Kidney tubule cell (primary cell): Measurements from ENCODE around the gene CDH12.
"Not testable (repeated sequence)": the region's sequence is repeated elsewhere in the genome, so short reads cannot be mapped to it uniquely, and the experiment has no call there.

Experiments
- DNase-seq: peaks from one replicate; pipeline ENCODE4 v3.0.0-alpha.2; 2018; ENCODE audit warnings: low spot score

Gene CDH12

DNA sequence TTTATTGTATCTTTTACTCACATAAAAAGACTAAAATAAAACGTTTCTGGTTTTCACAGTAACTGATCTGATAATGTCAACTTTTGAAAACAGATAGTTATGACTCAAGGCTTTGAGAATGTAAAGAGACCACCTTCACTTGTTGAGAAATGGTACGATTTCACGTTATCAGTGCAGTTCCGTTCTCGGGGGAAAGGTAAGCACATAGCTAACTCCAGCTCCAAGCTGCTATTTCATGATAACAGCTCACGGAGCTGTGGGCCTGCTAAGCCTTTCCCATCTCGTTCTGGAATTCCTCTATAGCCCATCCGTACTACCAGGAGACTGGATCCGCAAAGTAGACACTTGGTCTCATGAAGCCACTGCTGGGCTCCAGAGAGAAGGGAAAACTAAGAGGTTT lies 701.3 kb downstream of the CDH12 start:
- not testable (repeated sequence) for DNase-seq

DNA sequence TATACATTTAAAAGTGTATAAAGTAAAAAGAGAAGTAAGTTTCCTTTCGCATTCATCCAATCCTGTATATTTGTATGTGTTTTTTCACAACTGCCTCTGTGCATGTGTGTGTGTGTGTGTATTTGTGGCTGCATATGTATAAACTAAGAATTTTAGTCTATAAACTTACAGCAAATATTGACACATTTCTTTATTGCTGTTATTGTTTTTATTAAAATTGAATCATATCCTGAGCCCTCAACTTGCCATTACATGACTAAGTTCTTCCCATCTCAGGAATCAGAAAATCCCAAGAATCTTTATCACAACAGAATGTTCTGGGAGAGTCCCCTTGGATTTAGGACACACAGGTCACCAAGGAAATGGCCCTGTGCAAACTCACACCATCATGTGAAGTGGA lies 712.7 kb downstream of the CDH12 start:
- DNase-seq = not testable (repeated sequence)

DNA sequence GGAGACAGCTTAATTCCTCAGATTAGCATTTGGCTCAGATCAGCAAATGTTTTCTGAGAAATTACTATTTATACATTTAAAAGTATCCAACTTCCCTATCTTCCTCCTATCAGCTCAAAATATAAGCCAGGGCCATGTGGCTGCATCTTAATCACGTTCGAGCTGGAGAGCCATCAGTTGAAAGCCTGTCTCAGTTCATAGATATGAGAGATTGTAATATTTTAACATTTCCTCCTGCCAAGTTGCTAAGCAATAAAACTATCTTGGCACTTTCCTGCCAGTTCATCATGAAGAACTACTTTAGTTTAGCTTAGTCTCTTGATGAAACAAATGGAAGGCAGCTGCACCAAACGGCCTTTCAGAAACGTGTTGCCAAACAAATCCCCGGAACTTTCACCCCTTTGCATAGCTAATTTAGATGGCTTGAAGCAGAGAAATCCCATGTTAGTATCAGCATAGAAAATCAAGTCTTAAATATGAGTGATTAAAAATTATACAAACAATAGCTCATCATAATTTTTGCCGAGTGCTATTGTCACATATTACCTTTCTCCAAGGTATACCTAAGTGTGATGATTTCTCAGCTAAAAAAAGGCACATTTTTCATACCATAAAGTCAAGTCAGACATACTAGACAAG lies 713.4 kb downstream of the CDH12 start:
- DNase-seq = not testable (repeated sequence)

DNA sequence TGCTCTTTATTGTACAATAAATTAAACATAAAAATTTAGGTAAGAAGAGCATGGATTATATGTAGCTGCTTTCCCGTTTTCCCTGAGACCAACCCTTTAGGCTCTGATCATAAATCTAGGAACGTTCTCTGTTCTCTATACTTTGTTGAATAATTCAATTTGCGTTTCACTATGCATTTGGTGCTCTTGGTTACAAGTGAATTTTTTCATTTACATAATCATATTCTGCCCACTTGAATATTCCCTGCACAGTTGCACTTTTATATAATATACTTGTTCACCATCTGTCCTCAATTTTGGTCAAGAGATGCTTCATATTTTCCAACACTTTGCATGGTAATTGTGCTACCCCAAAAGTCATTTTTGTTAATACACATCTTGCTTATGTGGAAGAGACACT lies 741.8 kb downstream of the CDH12 start:
- DNase-seq = no peak

DNA sequence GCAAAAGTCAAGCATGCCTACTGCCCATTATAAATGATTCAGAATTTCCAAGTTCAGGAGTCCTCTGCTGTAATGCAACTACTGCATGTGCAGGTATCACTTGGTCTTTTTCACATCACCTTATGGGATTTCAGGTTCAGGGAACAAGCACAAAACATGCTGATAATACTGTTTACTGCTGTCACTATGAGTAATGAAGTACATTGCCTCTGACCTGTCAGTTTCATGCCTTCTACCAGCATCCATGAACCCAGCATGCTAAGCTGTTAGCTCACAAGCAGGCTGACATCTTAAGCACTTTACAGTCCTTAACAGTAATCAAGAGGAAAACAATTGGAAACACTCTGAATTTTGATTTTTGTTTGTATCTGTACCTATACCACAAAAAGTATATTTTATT lies 743.8 kb downstream of the CDH12 start:
- no peak for DNase-seq

DNA sequence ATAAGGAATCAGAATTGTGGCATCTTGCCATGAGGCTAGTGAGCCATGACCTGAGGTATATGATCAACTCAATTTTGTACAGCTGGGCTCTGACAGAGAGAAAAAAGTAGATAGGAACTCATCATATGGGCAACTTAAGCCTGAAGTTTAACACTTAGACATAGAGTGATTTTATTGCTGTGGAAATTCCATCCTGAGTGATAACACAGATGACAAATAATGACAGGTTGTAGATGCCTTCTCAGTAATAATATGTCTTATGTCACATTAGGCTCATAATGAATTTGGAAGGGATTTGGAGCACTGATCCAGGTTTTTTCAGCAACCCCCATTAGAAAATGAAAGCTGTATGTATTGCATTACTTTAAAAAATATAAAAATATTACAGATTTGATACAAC lies 744.6 kb downstream of the CDH12 start:
- DNase-seq = no peak

DNA sequence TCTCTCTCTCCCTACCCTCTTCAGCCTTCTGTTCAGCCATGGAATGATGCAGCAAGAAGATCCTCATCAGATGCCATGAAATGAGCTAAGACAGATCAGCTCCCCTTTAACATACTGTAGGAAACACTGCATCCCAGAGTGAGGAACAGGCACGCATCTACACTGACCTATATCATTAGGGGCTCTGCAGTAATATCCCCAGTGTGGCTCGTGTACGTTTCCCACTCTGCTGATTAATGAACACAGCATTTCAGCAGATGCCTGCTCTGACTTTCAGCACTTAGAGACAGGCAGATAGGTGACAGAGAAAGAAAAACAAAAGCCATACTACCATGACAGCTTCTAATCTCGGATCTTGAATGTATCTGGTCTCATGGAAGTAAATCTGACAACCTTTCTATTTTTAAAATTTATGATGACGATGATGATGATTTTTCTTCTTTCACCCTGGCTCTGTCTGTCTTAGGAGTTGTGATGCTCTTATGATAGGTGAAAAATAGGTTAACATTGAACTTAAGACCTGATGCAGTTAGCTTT lies 750.3 kb downstream of the CDH12 start:
- DNase-seq = no peak

DNA sequence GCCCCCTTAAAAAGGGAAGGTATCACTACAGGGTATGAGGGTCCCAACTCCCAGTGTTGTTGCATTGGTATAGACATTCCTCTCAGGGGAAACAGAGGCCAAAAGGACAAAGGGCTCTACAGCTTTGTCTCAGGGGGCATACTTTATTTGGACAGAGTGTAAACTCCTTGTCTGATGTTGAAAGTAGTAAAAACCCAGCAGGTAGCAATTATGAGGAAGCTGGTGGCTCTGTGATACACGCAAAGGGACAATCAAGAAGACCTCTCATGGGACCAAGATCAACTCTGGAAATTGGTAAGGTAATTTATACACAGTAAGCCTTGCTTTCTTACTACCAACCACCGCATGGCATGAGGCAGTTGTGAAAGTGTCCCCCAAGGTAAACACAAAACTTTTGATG lies 764.6 kb downstream of the CDH12 start:
- no peak for DNase-seq

DNA sequence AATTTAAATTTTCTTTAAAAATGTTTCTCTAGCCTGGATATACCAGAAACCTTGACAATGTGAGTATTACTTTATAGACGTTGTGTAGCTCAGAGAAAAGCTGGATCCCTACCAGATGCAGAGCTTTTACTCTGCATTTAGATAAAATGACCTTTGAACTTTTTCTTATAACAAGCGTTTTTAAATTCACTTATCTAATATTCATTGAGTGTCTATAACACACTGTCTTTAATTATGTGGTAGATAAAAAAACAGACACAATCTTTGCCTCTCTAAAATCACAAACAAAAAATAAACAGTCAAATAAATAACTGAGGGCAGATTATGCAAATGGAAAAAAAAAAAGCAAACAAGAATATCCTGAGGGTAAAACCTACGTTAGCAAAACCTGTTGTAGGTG lies 773.6 kb downstream of the CDH12 start:
- DNase-seq = no peak

DNA sequence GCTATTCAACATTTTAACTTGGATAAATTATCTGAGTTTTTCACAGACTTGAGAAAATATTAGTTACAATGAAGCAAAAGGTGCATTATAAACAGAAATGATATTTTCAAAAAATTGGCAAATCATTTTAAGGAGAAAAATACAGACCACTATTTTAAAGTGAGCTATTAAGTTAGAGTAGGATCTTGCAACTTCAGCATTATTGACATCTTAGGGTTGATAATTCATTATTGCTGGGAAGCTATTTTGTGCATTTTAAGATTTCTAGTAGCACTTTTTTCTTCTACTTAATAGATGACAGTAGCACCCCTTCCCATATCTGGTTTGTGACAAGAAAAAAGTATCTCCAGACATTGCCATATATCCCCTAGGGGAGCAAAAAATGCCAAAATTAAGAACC lies 774.1 kb downstream of the CDH12 start:
- DNase-seq = no peak

DNA sequence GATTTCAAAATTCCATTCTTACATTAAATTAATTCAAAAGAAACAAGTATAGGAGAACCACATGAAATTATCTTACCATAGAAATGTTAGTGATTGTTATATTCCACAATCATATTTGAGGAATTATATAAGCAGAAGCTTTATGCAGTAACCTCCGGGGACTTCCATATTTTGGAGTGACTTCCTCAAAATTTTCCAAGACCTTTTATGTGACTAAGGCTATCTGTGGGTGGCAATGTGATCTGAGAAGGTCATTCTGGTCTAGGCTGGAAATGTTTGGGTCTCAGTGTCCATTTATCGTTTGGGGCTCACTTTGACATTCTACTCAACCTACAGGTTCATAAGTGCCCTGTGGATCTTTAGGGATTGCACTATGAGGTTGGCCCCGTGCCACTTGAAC lies 776.6 kb downstream of the CDH12 start:
- DNase-seq = no peak

DNA sequence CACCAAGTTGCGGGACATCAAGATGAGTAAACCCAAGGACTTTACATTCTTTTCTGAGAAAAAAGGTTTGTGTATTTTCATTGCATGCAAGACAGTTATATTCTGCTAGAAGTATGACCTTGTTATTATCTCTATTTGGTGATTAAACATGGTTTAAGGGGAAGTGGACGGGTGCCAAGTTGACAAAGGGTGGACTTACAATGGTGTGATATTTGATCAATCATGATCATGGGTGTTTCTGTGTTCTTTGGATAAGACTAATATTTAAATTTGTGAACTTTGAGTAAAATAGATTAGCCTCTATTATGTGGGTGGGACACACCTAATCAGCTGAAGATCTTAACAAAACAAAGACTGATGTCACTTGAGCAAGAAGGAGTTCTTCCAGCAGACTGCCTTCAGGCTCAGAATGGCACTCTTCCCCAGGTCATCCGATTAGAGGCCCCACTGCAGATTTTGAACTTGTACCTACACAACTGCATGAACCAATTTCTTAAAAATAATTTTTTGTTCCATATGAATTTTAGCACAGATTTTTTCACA lies 782.9 kb downstream of the CDH12 start:
- no peak for DNase-seq

DNA sequence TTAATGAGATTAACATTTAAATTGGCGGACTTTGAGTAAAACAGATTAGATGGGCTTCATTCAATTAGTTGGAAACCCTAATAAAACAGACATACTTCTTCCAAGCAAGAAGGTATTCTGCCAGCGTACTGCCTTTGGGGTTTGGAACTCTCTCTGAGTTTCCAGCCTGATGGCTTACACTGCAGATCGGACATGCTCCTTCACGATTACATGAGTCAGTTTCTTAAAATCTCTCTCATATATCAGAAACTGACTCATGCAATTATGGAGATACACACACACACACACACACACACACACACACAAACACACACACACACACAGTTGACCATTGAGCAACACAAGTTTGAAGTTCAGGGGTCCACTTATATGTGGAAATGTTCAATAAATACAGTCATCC lies 789.4 kb downstream of the CDH12 start:
- no peak for DNase-seq

DNA sequence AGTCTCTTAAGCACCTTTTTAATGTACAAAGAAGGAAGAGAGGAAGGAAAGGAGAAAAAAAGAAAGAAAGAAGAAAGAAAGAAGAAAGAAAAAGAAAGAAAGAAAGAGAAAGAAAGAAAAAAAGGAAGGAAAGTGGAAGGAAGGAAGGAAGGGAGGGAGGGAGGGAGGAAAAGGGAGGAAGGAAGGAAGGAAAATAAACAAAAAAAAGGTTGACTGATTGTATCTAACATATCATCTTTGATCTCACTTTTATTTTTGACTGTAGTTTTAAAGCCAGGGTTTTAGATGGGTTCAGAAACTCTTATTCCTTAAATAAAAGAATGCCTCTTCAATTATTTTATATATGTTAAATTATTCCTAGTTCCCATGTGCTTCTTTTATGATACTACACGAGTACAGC lies 794.5 kb downstream of the CDH12 start:
- no peak for DNase-seq

DNA sequence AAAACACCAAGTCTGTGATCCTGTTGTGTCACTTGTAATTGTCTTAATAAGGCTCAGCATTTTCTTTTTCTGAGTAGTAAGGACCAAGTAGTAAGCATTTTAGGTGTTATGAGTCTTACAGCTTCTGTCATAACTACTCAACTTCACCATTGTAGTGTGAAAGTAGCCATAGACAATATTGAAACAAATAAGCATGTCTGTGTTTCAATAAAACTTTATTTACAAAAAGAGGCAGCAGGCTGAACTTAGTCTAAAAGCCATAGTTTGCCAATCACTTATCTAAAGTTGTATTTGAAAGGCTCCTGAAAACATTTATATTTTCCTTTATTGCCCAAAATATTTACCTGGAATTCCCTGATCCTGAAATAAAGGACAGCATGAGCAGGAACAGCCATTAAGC lies 796.1 kb downstream of the CDH12 start:
- no peak for DNase-seq

DNA sequence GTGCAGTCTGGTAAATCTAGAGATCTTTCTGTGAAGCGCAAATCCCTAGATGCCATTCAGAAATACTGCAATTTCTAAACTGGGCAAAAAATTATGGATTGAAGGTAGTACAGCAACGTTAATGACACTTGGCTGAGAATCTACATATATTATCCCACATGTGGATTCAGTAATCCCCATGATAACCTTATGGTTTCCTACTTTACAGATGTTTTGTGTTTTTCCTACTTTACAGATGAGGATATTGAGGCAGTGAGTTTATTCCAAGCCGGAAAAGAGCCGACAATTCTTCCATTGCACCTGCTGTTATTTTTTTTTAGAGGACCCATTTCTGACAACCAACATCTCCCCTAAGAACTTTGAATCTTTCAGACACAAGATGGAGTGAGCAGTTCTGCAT lies 796.5 kb downstream of the CDH12 start:
- no peak for DNase-seq

DNA sequence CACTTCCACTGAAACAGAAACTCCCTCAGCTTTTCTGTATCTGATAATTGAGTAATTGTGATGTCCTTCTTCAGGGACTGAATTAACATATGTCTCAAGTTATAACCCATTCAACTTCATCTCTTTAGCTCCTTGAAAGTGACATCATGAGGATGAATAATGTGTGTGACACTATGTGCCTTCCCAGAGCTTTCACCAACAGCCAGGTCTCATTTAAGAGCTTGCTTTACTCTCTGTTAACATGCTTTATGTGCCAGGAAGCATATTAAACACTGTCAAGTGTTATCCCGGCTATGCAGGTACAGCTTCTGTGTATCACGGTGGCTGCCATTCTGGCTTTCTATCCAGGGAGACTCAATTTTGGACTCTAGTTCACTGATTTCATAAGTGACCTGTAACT lies 799.9 kb downstream of the CDH12 start:
- DNase-seq = no peak

DNA sequence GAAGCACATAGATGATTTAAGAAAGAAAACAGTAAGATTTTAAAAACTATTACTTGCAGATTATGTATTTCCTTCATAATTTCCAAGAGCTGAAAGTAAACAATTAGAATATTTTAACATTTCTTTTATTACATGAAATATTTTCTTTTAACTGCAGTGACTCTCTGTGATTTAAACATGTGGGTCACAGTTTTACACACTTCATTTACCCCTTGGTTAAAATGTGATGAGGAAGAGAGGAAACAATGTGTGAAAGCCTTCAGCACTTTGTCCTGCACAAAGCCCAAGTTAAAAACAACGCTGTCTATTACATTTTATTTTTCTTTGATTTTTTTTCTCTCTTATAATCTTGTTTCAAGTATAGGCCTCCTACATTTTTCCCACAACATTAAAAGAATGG lies 801.3 kb downstream of the CDH12 start:
- no peak for DNase-seq

DNA sequence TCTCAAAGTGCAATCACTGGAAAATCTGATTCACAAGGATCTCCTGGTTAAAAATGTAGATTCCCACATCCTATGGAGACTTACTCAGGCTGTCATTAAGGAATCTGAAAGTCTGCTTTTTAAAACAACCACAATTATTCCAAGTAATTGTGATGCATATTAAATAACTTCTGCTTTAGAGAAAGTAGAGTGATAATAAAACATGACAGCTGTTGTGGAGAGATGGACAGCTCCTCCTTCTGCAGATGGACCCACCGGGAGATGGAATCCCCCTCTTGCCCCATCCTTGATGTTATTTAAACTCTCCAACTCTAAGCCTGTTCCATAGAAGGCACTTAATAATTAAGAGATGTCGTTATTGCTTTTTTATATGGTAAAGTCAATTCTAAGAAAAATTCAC lies 802.2 kb downstream of the CDH12 start:
- no peak for DNase-seq

DNA sequence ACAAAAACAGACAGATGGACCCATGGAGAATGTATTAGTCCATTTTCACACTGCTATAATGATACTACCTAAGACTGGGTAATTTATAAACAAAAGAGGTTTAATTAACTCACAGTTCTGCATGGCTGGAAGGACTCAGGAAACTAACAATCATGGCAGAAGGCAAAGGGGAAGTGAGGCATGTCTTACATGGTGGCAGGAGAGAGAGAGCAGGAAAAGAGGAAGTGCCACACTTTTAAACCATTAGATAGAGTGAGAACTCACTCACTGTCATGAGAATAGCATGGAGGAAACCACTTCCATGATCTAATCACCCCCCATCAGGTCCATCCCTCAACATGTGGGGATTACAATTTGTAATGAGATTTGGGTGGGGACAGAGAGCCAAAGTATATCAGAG lies 808.9 kb downstream of the CDH12 start:
- DNase-seq = no peak

DNA sequence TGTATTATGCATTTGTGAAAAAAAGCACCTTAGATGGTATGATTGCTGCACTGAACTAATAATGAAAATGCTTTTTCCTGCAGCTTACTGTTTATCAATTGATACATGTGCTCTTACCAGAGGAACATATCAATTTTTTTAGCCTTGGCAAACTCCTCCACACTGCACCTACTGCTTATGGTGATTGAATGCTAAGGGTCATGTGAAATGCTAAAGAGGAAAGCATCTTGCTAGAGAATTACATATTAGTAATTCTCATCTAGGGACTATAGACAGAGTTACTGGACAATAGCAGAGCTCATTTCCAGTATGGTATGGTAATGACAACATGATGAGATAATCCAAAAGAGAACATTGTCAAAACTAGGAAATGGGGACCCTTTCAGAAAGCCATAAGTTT lies 817.1 kb downstream of the CDH12 start:
- DNase-seq = no peak

DNA sequence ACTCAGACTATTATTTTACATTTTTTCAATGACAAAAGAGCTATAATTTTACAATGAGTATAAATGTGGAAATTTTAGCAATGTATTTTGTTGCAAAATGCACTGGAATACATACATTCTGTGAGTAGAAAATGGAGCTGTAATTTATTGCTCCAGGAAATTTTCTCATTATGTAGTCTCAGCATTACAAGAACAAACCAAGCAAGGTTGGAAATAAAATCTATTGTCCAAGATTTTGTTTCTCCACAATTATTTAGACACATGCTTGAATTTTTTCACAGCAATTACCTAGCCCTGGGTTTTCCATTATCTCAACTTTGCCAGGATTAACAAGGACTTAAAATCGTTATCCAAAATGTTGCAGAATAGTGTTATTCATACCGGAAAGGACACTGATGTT lies 820.1 kb downstream of the CDH12 start:
- DNase-seq = no peak

DNA sequence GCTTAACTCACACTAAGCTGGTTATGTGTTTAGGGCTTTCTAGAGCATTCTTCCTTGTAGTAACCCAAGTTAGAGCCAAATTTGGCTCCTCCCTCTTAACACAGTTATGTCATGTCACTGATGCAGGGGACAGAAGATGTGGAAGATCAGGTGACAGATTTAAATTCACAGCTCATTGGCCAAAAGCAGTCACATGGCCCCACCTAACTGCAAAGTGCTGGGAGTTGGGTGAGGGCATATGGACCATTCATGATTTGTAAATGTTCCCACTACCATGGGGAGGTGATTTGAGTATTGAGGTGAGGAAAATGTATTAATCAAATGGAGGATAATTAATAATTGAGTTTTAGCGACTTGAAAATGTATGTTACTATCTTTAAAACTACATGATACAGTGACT lies 829.4 kb downstream of the CDH12 start:
- DNase-seq = no peak

DNA sequence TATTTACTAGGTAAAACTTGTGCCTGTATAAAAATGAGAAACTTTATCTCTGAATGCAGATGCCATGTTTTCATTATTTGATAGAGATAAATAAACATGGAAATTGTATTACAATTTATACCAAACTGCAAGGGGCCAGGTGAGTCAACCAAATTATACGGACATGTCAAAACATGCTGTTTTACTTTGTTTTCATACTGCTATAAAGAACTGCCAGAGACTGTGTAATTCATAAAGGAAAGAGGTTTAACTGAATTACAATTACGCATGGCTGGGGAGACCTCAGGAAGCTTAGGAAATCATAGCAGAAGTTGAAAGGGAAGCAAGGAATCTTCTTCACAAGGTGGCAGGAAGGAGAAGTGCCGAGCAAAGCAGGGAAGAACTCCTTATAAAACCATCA lies 840.3 kb downstream of the CDH12 start:
- not testable (repeated sequence) for DNase-seq
